Measurements from ENCODE around the gene SLC25A30. TPM values are rescaled to one million over a fixed set of nuclear protein-coding genes. Genes with fewer than 3 reads are reported as not detected.
"Not testable (repeated sequence)": the region's sequence is repeated elsewhere in the genome, so short reads cannot be mapped to it uniquely, and the experiment has no call there.

Gene SLC25A30
- total RNA-seq, 2 donors from 2014 or later: 19.7 to 23.7 TPM

DNA sequence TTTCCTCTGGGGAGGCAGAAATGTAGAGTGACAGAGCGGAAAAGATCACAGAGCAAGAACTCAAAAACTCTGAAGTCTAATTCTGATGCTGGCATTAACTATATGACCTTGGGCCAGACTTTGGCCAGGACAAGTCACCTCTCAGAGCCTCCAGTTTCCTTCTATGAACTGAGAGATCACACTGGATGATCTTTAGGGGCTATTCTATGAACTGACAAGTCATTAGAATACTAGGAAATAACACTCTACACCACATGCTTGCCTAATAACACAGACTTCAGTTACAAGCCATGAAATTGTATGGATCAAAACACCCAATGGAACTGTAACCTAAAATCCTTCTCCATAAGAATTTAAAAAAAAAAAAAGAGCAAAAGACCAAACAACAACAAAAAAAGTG lies 16.9 kb downstream of the SLC25A30 start:
- intact Hi-C loops (cut with DNase I): no loop called here
- DNase-seq (ENCODE audit: low spot score): no peak

DNA sequence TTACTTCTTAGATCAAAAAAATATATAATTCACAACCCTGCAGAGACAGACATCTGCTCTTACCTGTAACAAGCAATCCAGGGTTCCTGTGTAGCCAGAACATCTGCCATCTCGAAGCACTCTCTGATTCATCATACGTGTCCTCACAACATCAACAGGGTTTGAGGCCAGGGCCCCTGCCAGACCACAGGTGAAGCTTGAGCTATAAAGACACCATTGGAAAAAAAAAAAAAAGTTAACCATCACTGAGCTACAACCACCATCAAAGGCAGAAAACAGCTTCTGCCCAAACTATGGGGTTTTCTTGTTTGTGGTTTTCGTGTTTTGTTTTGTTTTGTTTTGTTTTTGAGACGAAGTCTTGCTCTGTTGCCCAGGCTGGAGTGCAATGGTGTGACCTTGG lies 19.3 kb downstream of the SLC25A30 start:
- no peak for DNase-seq (ENCODE audit: low spot score)
- intact Hi-C loops (cut with DNase I): no loop called here

DNA sequence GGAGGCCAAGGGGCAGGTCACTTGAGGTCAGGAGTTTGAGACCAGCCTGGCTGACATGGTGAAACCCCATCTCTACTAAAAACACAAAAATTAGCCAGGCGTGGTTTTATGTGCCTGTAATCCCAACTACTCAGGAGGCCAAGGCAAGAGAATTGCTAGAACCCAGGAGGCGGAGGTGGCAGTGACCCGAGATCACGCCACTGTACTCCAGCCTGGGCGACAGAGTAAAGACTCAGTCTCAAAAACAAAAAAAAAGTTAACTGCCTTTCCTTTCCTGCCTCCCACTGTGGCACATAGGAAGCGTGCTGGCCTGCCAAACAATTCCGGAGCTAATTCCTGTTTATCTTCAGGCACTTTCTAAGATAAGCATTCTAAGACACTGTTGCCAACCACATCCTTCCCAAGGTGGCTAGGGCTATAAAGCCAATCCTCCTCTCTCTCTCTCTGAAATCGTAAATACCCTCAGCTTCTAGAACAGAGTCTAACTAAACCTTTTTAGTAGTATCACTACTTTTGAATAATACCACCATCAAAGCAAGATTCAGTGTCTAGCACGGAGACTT lies 21.6 kb downstream of the SLC25A30 start:
- no peak for DNase-seq (ENCODE audit: low spot score)
- intact Hi-C loops (cut with DNase I): no loop called here

DNA sequence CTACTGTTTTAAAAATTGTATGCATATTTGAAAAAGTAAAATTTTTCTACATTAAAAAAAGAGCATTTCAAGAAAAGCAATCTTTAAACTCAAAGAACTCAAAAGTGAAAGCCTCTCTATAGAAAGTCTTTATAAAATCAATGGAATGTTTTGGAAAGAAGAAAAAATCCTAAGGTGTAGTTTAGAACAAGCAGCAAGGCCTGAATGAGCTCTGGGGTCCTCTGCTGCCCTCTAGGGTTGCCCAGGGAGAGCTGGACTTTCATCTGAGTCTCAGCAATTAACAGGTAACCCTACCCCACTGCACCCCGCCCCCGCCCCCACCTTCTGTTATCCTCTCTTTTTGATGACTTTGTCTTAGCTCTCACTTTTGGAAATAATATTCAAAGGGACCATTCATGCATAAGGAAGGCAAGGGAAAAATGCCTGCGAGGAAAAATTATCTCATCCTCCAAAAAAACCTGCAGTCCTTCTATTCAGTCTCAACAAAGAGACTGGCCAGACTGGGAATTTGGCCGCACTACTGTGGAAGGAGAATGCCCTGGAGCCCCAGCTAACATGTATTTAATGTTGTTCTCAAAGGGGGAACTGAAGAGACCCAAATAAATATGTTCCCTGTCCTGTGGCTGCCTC lies 24.1 kb downstream of the SLC25A30 start:
- no peak for DNase-seq (ENCODE audit: low spot score)
- intact Hi-C loops (cut with DNase I): no loop called here

DNA sequence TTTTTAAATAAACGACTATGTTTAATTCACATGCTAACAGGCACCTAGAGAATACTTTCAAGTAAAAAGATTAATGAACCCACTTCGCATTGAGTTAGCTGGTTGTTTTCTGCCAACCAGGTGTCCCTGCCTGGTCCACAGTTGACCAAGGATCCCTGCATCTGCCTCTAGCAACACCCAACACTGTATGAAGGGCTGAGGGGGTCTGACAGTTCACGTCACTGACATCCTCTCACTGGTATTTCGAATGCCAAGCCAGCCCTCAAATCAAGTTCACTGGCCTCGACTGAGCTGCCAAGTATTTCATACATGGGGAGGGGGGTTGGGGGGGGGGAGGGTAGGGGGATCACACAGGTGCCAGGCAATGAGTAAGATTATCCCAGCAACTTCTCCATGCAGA lies 25.4 kb downstream of the SLC25A30 start:
- intact Hi-C loops (cut with DNase I): no loop called here

DNA sequence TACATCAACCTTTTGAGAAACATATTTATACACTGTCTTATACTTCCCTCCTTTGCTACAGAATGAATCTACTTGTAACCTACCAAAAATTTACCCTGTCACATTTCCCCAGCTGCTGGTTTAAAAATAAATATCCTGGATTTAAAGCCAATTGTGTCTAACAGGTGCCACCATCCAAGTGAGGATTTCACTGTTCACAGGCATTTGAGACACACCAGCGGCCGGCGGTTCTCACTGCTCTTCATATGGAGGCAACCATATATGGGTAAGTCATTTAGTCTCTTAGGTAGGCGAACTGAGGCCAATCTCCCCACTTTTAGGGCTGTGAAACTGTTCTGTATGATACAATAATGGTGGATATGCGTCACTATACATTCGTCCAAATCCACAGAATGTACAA lies 26.2 kb downstream of the SLC25A30 start:
- DNase-seq (ENCODE audit: low spot score): no peak
- intact Hi-C loops (cut with DNase I): no loop called here

More for the DNA sequence above, 25.4 kb downstream of the SLC25A30 start:
- DNase-seq (ENCODE audit: low spot score): no peak

DNA sequence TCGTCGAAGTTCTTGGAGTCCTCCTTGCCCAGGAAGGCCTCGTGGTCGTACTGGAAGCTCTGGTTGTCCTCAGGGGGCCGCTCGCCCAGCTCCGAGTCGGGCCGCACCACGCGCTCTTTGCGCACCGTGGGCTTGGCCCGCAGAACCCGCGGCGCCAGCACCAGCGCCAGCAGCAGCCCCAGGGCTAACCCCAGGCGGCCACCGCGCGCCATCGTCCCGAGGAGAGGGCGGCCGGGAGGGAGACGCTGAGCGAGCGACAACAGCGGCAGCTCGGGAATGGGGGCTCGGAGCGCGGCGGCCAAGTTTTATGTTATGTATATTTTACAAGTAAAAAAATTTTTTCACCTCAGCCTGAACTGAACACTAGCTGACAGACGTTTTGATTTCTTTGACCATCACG lies 27.0 kb downstream of the SLC25A30 start:
- DNase-seq (ENCODE audit: low spot score); intact Hi-C loops (cut with DNase I): not testable (repeated sequence)

DNA sequence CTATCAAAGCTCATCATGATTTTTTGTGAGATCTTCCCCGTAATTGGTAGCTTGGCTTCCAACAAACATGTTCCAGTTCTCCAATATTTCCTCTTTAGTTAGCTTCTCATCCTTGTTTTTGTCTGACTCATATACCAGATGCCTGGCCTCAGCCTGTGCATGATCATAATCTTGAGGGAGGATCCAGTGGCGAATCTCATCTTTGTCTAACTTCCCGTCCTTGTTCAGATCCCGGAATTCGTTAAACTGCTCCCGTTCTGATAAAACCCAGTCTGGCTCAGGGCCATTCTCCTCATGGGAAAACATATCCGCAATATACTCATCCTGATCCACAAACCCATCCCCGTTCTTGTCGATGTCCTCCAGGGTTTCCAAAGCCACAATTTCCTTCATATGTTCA lies 27.8 kb downstream of the SLC25A30 start:
- DNase-seq (ENCODE audit: low spot score); intact Hi-C loops (cut with DNase I): not testable (repeated sequence)

DNA sequence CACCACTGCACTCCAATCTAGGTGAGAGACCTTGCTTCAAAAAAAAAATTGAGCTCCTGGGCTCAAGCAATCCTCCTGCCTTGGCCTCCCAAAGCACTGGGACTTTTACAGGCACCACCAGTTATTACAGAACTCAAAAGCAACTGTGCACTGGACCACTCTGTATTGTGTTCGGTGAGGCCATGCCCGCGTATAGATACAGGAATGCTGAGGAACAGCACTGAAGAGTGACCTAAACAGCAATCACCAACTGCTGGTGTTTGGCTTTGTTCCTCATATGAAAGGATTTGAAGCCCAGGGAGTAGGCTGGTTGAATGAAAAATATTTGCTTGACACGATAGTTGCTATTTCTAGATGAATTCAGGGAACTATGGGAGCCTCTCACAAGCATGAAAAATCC lies 29.5 kb downstream of the SLC25A30 start:
- DNase-seq (ENCODE audit: low spot score): no peak
- intact Hi-C loops (cut with DNase I): no loop called here

DNA sequence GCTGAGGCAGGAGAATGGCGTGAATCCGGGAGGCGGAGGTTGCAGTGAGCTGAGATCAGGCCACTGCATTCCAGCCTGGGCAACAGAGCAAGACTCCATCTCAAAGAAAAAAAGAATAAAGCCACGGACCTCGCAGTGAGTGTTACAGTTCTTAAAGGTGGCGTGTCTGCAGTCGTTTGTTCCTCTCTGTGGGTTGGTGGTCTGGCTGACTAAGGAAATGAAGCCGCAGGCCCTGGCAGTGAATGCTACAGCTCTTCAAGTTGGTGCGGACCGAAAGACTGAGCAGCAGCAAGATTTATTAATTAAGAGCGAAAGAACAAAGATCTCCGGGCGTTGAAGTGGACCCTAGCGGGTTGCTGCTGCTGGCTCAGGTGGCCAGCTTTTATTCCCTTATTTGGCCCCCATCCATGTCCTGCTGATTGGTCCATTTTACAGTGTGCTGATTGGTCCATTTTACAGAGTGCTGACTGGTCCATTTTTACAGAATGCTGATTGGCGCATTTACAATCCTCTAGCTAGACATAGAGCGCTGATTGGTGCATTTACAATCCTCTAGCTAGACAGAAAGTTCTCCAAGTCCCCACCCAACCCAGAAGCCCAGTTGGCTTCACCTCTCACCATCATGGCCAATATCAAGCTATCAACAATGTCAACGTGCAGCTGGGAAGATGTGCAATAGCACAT lies 31.1 kb downstream of the SLC25A30 start:
- intact Hi-C loops (cut with DNase I); DNase-seq (ENCODE audit: low spot score): not testable (repeated sequence)

DNA sequence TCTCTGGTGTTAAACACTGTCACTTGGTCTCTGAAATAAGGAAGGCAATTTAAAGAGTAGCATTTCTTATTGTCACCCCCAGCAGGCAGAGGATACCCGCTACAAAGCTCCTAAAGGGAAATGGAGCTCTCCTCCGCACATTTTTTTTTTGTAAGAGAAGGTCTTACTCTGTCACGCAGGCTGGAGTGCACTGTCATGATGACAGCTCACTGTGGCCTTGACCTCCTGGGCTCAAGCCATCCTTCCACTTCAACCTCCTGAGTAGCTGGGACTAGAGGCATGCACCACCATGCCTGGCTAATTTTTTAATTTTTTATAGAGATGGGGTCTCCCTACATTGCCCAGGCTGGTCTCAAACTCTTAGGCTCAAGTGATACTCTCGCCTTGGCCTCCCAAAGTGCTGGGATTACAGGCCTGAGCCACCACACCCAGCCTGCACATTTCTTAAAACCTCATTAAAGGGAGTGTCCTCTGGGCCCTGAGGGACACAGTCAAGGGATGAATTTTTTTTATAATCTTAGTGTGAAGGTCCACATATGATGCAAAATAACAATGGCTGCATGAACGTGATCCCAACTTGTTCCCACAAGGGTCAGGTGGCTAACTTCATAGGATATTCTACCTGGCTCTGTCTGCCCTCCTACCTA lies 32.1 kb downstream of the SLC25A30 start:
- intact Hi-C loops (cut with DNase I): no loop called here
- no peak for DNase-seq (ENCODE audit: low spot score)

DNA sequence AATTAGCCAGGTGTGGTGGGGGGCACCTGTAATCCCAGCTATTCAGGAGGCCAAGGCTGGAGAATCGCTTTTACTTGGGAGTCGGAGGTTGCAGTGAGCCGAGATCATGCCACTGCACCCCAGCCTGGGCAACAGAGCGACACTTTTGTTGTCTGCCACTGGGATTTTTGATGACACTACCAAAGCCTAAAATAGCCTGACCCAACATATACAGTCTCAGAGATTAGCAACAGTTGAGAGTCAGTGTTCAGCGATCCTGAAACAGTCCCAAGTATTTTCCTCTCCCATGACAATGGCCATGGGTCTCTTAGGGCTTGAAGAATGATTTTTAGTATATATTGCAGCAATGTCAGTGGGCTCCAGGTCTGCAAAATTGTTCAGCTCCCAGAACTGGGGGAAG lies 32.9 kb downstream of the SLC25A30 start:
- intact Hi-C loops (cut with DNase I): no loop called here
- DNase-seq (ENCODE audit: low spot score): no peak

DNA sequence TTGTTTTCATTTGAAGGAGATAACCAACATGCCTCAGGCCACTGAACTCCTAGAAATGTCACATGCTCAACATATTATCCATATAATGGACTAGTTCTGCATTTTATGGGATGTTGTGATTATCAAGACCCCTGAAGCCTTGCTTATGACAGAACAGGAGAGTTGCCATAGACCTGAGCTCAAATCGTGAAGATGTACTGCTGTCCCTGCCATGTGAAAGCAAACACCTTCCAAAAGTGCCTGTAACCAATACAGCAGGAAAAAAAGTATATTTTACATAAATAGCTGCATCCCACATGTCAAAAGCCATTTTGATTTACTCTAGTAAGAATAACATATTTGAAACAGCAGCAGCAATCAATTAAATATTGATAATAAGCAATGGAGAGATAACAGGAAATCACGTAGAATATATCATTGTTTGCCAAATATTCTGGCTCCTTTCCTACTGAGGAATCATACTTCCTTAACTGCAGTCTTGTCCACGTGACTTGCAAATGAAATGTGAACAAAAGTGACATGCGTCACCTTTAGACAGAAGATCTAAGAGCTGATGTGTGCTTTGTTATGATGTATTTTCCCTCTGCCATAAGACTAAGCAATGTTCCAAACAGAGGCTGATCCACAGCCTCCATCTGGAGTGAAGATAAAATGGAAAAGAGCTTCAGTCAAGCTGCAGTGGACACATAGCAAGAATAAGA lies 33.5 kb downstream of the SLC25A30 start:
- intact Hi-C loops (cut with DNase I): no loop called here
- no peak for DNase-seq (ENCODE audit: low spot score)

DNA sequence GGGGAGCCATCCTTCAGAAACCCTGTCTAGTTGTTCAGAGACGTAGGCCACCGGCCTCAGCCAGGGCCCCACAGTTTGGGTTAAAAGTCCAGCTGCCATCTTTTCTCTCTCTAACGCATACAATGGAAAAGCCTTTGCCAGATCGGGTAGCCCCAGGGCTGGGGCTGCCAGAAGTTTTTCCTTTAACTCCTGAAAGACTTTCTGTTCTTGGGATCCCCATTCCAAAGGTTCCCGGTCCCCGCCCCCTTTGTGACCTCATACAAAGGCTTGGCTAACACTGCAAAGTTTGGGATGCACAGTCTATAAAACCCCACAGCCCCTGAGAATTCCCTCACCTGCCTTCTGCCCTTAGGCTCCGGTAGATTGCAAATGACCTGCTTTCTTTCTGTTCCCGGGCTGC lies 35.4 kb downstream of the SLC25A30 start:
- intact Hi-C loops (cut with DNase I); DNase-seq (ENCODE audit: low spot score): not testable (repeated sequence)

DNA sequence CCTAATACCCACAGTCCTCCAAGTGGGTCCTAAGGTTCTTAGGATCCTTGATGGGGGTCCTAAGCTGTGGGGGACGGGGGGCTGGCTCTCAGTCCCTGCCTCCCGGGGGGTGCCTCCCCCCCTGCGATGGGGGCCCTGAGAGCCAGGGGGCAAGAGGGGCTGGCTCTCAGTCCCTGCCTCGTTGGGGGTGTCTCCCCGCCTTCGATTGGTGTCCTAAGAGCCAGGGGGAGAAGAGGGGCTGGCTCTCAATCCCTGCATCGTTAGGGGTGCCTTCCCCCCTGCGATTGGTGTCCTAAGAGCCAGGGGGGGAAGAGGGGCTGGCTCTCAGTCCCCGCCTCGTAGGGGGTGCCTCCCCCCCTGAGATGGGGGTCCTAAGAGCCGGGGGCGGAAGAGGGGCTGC lies 37.0 kb downstream of the SLC25A30 start:
- intact Hi-C loops (cut with DNase I): no loop called here
- no peak for DNase-seq (ENCODE audit: low spot score)

DNA sequence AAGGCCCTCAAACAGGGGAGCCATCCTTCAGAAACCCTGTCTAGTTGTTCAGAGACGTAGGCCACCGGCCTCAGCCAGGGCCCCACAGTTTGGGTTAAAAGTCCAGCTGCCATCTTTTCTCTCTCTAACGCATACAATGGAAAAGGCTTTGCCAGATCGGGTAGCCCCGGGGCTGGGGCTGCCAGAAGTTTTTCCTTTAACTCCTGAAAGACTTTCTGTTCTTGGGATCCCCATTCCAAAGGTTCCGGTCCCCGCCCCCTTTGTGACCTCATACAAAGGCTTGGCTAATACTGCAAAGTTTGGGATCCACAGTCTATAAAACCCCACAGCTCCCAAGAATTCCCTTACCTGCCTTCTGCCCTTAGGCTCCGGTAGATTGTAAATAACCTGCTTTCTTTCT lies 37.5 kb downstream of the SLC25A30 start:
- DNase-seq (ENCODE audit: low spot score); intact Hi-C loops (cut with DNase I): not testable (repeated sequence)

DNA sequence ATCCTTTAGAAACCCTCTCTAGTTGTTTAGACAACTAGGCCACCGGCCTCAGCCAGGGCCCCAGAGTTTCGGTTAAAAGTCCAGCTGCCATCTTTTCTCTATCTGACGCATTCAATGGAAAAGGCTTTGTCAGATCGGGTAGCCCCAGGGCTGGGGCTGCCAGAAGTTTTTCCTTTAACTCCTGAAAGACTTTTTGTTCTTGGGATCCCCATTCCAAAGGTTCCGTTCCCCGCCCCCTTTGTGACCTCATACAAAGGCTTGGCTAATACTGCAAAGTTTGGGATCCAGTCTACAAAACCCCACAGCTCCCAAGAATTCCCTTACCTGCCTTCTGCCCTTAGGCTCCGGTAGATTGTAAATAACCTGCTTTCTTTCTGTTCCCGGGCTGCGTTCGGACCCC lies 38.7 kb downstream of the SLC25A30 start:
- intact Hi-C loops (cut with DNase I): loop anchor here in 1 of 2 donors (10.0 kb wide), 1 partner anchor 85 kb away; the partner anchor contains the start of gene COG3
- not testable (repeated sequence) for DNase-seq (ENCODE audit: low spot score)

DNA sequence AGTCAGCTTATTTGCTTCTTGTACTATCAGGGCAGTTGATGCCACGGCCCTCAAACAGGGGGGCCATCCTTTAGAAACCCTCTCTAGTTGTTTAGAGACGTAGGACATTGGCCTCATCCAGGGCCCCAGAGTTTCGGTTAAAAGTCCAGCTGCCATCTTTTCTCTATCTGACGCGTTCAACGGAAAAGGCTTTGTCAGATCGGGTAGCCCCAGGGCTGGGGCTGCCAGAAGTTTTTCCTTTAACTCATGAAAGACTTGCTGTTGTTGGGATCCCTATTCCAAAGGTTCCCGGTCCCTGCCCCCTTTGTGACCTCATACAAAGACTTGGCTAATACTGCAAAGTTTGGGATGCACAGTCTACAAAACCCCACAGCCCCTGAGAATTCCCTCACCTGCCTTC lies 39.4 kb downstream of the SLC25A30 start:
- DNase-seq (ENCODE audit: low spot score): not testable (repeated sequence)
- intact Hi-C loops (cut with DNase I): loop anchor here in 1 of 2 donors (10.0 kb wide), 1 partner anchor 86 kb away; the partner anchor contains the start of gene COG3

DNA sequence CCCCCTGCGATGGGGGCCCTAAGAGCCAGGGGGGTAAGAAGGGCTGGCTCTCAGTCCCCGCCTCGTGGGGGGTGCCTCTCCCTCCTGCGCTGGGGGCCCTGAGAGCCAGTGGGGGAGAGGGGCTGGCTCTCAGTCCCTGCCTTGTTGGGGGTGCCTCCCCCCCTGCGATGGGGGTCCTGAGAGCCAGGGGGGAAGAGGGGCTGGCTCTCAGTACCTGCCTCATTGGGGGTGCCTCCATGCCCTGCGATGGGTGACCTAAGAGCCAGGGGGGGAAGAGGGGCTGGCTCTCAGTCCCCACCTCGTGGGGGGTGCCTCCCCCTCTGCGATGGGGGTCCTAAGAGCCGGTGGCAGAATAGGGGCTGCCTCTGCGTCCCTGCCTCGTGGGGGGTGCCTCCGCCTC lies 40.9 kb downstream of the SLC25A30 start:
- not testable (repeated sequence) for DNase-seq (ENCODE audit: low spot score)
- intact Hi-C loops (cut with DNase I): loop anchor here in 1 of 2 donors (10.0 kb wide), 1 partner anchor 87 kb away; the partner anchor contains the start of gene COG3

Data from posterior vena cava (tissue), 2 donors.